ENCODE data around the gene MFSD6. TPM values are rescaled to one million over a fixed set of nuclear protein-coding genes. Genes with fewer than 3 reads are reported as not detected.

MFSD6 gene
- total and polyA plus RNA-seq, 2 donors (not counting 1 experiment from before 2014, with no cell fraction given) = 31.4 to 50.8 TPM

DNA sequence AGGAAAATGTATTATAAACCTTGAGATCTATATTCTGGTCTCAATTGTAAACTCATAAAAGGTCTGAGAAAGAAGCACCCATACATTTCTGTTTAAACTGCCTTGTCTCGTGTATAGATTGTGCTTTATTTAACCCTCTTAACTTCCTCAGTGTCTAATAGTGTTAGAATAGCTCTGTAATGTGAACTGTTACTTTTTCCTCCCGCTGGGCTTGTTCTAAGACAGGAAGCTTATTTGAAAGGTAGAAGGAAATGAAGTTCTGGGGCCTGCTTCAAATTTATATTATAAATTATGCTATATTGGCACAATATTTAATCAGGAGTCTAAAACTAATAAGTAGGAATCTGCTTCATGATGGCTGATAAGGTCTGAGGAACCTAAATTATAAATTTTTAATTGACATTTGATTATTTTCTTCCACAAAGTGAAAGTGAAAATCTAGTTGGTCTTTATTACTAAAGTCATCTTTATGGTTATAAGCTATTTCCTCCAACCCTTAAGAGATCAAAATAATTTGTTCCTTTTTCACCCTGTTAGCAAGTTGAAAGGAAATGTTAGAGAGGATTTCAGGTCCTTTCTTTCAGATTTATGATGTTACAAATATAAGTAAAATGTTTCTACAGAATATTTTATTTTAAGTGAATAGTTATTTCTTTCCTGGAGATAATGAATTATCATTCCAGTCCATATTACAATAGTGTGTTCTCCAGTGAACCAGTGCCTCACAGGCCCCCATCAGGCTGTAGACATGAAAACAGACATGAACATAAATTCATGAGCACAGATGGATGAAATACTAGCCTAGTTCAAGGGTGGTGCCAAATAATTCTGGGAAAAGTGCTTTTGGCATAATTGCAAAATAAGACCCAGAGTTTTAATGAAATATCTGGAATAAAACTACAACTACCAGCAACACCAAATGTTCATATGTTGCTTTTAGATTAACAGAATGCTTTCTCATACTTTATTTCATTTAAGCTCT is 7.9 kb downstream of the MFSD6 start:
- no peaks in the 10 kb centered on the region for H3K79me2 ChIP-seq (ENCODE audit: control insufficient read depth, insufficient read depth, low read length)
- no peak overlapping the region for H3K4me2 ChIP-seq (ENCODE audit: extremely low read depth, insufficient read depth, low read length)
- no peaks in the 10 kb centered on the region for H3K9me3 ChIP-seq (ENCODE audit: control insufficient read depth, insufficient read depth, low read depth, low read length)
- no peaks in the 10 kb centered on the region for H3K27me3 ChIP-seq (ENCODE audit: control insufficient read depth, insufficient read depth, low read length)
- H2AFZ ChIP-seq (ENCODE audit: low read length) = no peak overlapping the region
- no peaks in the 10 kb centered on the region for H4K20me1 ChIP-seq (ENCODE audit: control insufficient read depth, extremely low read depth, insufficient read depth, low read length)
- H3K9ac ChIP-seq (ENCODE audit: insufficient read depth, low read length) = no peak overlapping the region
- TF ChIP-seq, protein P1, sequence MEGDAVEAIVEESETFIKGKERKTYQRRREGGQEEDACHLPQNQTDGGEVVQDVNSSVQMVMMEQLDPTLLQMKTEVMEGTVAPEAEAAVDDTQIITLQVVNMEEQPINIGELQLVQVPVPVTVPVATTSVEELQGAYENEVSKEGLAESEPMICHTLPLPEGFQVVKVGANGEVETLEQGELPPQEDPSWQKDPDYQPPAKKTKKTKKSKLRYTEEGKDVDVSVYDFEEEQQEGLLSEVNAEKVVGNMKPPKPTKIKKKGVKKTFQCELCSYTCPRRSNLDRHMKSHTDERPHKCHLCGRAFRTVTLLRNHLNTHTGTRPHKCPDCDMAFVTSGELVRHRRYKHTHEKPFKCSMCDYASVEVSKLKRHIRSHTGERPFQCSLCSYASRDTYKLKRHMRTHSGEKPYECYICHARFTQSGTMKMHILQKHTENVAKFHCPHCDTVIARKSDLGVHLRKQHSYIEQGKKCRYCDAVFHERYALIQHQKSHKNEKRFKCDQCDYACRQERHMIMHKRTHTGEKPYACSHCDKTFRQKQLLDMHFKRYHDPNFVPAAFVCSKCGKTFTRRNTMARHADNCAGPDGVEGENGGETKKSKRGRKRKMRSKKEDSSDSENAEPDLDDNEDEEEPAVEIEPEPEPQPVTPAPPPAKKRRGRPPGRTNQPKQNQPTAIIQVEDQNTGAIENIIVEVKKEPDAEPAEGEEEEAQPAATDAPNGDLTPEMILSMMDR (conservative IDR thresholded peaks at IDR 0.05 in 1 of 2, IDR thresholded peaks at IDR 0.05 in 1 of 2; ENCODE audit: low read depth in 1 of 2, low read length in 2 of 2) = no peak
- TF ChIP-seq EZH2 (IDR thresholded peaks at IDR 0.05; ENCODE audit: low read length, missing control alignments) = no peak
- no peaks in the 10 kb centered on the region for H3K36me3 ChIP-seq (ENCODE audit: control insufficient read depth, insufficient read depth, low read length)
- no peaks in the 10 kb centered on the region for H3K4me1 ChIP-seq (ENCODE audit: control insufficient read depth, extremely low read depth, insufficient read depth, low read length)
- no peak overlapping the region for H3K4me3 ChIP-seq (replicated peaks in 1 of 4; ENCODE audit: control extremely low read depth in 1 of 4, insufficient read depth in 1 of 4, low read depth in 3 of 4, low read length in 4 of 4)
- no peak for DNase-seq (ENCODE audit: low read depth in 2 of 2)
- H3K27ac ChIP-seq (ENCODE audit: insufficient read depth, low read length) = no peak overlapping the region

DNA sequence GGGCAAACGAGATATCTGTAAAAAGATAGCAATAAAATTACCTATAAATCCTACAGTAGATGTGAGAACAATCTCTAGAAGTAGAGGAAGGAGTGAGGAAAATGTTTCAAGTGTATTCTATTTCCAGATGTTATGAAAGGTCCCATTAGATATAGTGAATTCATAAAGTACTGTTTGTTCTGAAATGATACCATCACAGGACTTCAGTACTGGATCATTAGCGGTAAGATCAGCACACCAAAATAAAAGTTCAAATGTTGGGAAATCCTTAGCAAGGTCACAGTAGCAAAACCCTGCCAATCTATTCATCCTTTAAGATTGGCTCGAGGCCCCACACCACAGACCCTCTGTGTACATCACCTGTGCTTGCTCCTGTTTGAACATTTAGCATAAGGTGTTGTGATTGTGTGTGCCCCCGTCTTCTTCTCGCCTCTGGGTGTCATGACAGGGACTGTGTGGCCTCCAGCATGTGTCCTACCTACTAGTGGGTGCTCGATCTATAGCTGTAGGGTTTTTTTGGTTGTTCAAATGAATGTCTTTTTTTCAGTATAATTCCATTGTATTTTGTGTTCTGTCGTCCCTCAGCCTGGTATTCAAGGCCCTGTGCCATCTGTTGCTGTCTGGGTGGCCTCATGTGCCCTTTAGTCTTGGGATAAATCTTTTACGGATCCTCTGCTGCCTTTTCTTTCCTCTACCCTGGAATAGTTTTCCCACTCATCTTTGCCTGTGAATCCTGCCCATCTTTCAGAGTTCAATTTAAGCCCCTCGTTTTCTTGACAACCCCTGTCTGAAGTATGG is 9.1 kb downstream of the MFSD6 start:
- H4K20me1 ChIP-seq (ENCODE audit: control insufficient read depth, extremely low read depth, insufficient read depth, low read length) = no peaks in the 10 kb centered on the region
- no peak for DNase-seq (ENCODE audit: low read depth in 2 of 2)
- no peak overlapping the region for H2AFZ ChIP-seq (ENCODE audit: low read length)
- no peak overlapping the region for H3K9ac ChIP-seq (ENCODE audit: insufficient read depth, low read length)
- TF ChIP-seq EZH2 (IDR thresholded peaks at IDR 0.05; ENCODE audit: low read length, missing control alignments) = no peak
- TF ChIP-seq, protein P1 (conservative IDR thresholded peaks at IDR 0.05 in 1 of 2, IDR thresholded peaks at IDR 0.05 in 1 of 2; ENCODE audit: low read depth in 1 of 2, low read length in 2 of 2) = no peak
- no peaks in the 10 kb centered on the region for H3K9me3 ChIP-seq (ENCODE audit: control insufficient read depth, insufficient read depth, low read depth, low read length)
- no peaks in the 10 kb centered on the region for H3K36me3 ChIP-seq (ENCODE audit: control insufficient read depth, insufficient read depth, low read length)
- no peak overlapping the region for H3K4me3 ChIP-seq (replicated peaks in 1 of 4; ENCODE audit: control extremely low read depth in 1 of 4, insufficient read depth in 1 of 4, low read depth in 3 of 4, low read length in 4 of 4)
- H3K4me2 ChIP-seq (ENCODE audit: extremely low read depth, insufficient read depth, low read length) = no peak overlapping the region
- H3K79me2 ChIP-seq (ENCODE audit: control insufficient read depth, insufficient read depth, low read length) = no peaks in the 10 kb centered on the region
- H3K27ac ChIP-seq (ENCODE audit: insufficient read depth, low read length) = no peak overlapping the region
- H3K4me1 ChIP-seq (ENCODE audit: control insufficient read depth, extremely low read depth, insufficient read depth, low read length) = no peaks in the 10 kb centered on the region
- H3K27me3 ChIP-seq (ENCODE audit: control insufficient read depth, insufficient read depth, low read length) = no peaks in the 10 kb centered on the region

DNA sequence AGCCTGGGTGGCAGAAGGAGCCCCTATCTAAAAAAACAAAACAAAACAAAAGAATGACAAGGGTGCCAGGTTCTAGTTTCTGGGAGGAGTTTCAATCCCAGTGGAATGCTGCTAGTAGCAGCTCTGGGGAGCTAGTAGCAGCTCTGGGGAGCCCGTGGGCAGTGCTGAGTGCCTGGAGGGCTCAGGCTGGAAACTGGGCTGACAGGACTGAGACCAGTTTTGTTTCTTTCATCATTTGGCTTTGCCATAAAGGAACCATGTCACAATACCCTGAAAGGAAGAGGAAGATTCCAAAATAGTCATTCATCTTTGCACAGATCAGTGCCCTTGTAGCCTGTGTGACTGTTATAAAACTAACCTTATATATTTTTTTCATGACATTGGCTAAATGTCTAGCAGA is 10.6 kb downstream of the MFSD6 start:
- H3K4me3 ChIP-seq (replicated peaks in 1 of 4; ENCODE audit: control extremely low read depth in 1 of 4, insufficient read depth in 1 of 4, low read depth in 3 of 4, low read length in 4 of 4) = no peak overlapping the region
- TF ChIP-seq, protein P1 (conservative IDR thresholded peaks at IDR 0.05 in 1 of 2, IDR thresholded peaks at IDR 0.05 in 1 of 2; ENCODE audit: low read depth in 1 of 2, low read length in 2 of 2) = no peak
- no peak for TF ChIP-seq EZH2 (IDR thresholded peaks at IDR 0.05; ENCODE audit: low read length, missing control alignments)
- no peak overlapping the region for H3K4me2 ChIP-seq (ENCODE audit: extremely low read depth, insufficient read depth, low read length)
- H4K20me1 ChIP-seq (ENCODE audit: control insufficient read depth, extremely low read depth, insufficient read depth, low read length) = no peaks in the 10 kb centered on the region
- no peaks in the 10 kb centered on the region for H3K79me2 ChIP-seq (ENCODE audit: control insufficient read depth, insufficient read depth, low read length)
- H3K27me3 ChIP-seq (ENCODE audit: control insufficient read depth, insufficient read depth, low read length) = no peaks in the 10 kb centered on the region
- H3K4me1 ChIP-seq (ENCODE audit: control insufficient read depth, extremely low read depth, insufficient read depth, low read length) = no peaks in the 10 kb centered on the region
- no peaks in the 10 kb centered on the region for H3K36me3 ChIP-seq (ENCODE audit: control insufficient read depth, insufficient read depth, low read length)
- no peak overlapping the region for H2AFZ ChIP-seq (ENCODE audit: low read length)
- no peak overlapping the region for H3K9ac ChIP-seq (ENCODE audit: insufficient read depth, low read length)
- H3K27ac ChIP-seq (ENCODE audit: insufficient read depth, low read length) = no peak overlapping the region
- DNase-seq (ENCODE audit: low read depth in 2 of 2) = no peak
- no peaks in the 10 kb centered on the region for H3K9me3 ChIP-seq (ENCODE audit: control insufficient read depth, insufficient read depth, low read depth, low read length)
